ENCODE measurements around the gene WNK2.
"Not testable (repeated sequence)": the region's sequence is repeated elsewhere in the genome, so short reads cannot be mapped to it uniquely, and the experiment has no call there.

The WNK2 gene

GRCh38 chr9:93366119-93366447 is 182.1 kb downstream of the WNK2 start:
- Mint-ChIP-seq H3K27me3 (peaks cover 22 to 34% of the 10 kb centered on the region in 2 donors), H3K9me3 (peaks cover 3 to 12% of the 10 kb centered on the region in 2 donors), H3K27ac (no peak overlapping the region), H3K4me3 (no peak overlapping the region), H3K36me3 (no peaks in the 10 kb centered on the region), H3K4me1 (peaks cover 6 to 10% of the 10 kb centered on the region in 2 donors)
- DNase-seq (no peak), ATAC-seq (replicated peaks) (no peak)

GRCh38 chr9:93366486-93366885 is 182.5 kb downstream of the WNK2 start:
- not testable (repeated sequence) for DNase-seq; H3K27ac Mint-ChIP-seq; ATAC-seq (replicated peaks); H3K36me3 Mint-ChIP-seq; H3K4me1 Mint-ChIP-seq; H3K4me3 Mint-ChIP-seq
- Mint-ChIP-seq H3K9me3 (peaks cover 4 to 12% of the 10 kb centered on the region in 2 donors), H3K27me3 (peaks cover 24 to 36% of the 10 kb centered on the region in 2 donors)

GRCh38 chr9:93368437-93368836 is 184.5 kb downstream of the WNK2 start:
- no peak overlapping the region for H3K4me3 Mint-ChIP-seq
- no peaks in the 10 kb centered on the region for H3K36me3 Mint-ChIP-seq
- ATAC-seq (replicated peaks) (no peak), DNase-seq (no peak)
- H3K27me3 Mint-ChIP-seq: peaks cover 29 to 42% of the 10 kb centered on the region in 2 donors
- no peak overlapping the region for H3K27ac Mint-ChIP-seq
- peaks cover 4 to 10% of the 10 kb centered on the region in 2 donors for H3K9me3 Mint-ChIP-seq
- peaks cover 6 to 10% of the 10 kb centered on the region in 2 donors for H3K4me1 Mint-ChIP-seq

GRCh38 chr9:93369686-93370085 is 185.7 kb downstream of the WNK2 start:
- Mint-ChIP-seq H3K4me3 (no peak overlapping the region), H3K9me3 (peaks cover 4 to 7% of the 10 kb centered on the region in 2 donors), H3K4me1 (peaks cover 6 to 10% of the 10 kb centered on the region in 2 donors), H3K27ac (no peak overlapping the region), H3K27me3 (peaks cover 29 to 39% of the 10 kb centered on the region in 2 donors), H3K36me3 (no peaks in the 10 kb centered on the region)
- DNase-seq (no peak), ATAC-seq (replicated peaks) (no peak)

Measured in stimulated activated naive B cell treated with anti-CD40 and anti-IgM and Interleukin-4, amounts not matched to agents 10 μg/mL and 1 μg/mL and 100 μg/mL, for 72 hours (primary cell).